GM12865 (cell line): ENCODE measurements around the gene ANO1.

Source experiments
- DNase-seq: peaks from one replicate; pipeline ENCODE4 v3.0.0; 2010; ENCODE audit warnings: low read depth
- H3K4me3 ChIP-seq: 2 replicates; pipeline ENCODE4 v1.5.1; 2011; ENCODE audit warnings: mild to moderate bottlenecking, low read depth, low read length, control low read depth
- CTCF ChIP-seq: IDR thresholded peaks from 2 replicates; pipeline ENCODE4 v1.5.1; 2011; ENCODE audit warnings: low read length, control low read depth, low read depth, inconsistent platforms; ENCODE audit not compliant: insufficient read depth; ENCODE audit errors: missing control alignments

Gene ANO1

GRCh38 chr11:70120674-70121073 is 42.6 kb downstream of the ANO1 start:
- no peak for DNase-seq
- no peak for TF ChIP-seq CTCF
- no peak overlapping the region for H3K4me3 ChIP-seq

- no peak for DNase-seq
- no peak overlapping the region for H3K4me3 ChIP-seq
- TF ChIP-seq CTCF = no peak
Measured at GRCh38 chr11:70122490-70123198, 44.5 kb downstream of the ANO1 start.

GRCh38 chr11:70123711-70124110 is 45.6 kb downstream of the ANO1 start:
- DNase-seq = no peak
- TF ChIP-seq CTCF = no peak
- no peak overlapping the region for H3K4me3 ChIP-seq

- no peak for TF ChIP-seq CTCF
- H3K4me3 ChIP-seq = no peak overlapping the region
- DNase-seq = no peak
Measured at GRCh38 chr11:70124321-70125000, 46.3 kb downstream of the ANO1 start.

- DNase-seq = no peak
- no peak for TF ChIP-seq CTCF
- no peak overlapping the region for H3K4me3 ChIP-seq
Measured at GRCh38 chr11:70126494-70126893, 48.4 kb downstream of the ANO1 start.

GRCh38 chr11:70127653-70128434 is 49.7 kb downstream of the ANO1 start:
- H3K4me3 ChIP-seq = no peak overlapping the region
- no peak for DNase-seq
- no peak for TF ChIP-seq CTCF
